T47D (cell line): ENCODE data around the gene ZNF747.
"Not testable (repeated sequence)": the region's sequence is repeated elsewhere in the genome, so short reads cannot be mapped to it uniquely, and the experiment has no call there.

Experiments used
- DNase-seq, 2 experiments: peaks; one replicate each; pipeline versions ENCODE4 v3.0.0 to v3.0.0-alpha.2; 2011 to 2012; ENCODE audit warnings: low read depth in 1 of 2, low spot score in 1 of 2
- JUND ChIP-seq: IDR thresholded peaks from 2 replicates; pipeline ENCODE4 v1.6.1; 2012; ENCODE audit warnings: low read depth
- in situ Hi-C: cut with HindIII; loops from 2 replicates; pipeline ENCODE4 v1.10.0; 2016; ENCODE audit warnings: low sequenced_read_pairs, low pct_unique_long_range_greater_than_20kb

ZNF747 gene

DNA sequence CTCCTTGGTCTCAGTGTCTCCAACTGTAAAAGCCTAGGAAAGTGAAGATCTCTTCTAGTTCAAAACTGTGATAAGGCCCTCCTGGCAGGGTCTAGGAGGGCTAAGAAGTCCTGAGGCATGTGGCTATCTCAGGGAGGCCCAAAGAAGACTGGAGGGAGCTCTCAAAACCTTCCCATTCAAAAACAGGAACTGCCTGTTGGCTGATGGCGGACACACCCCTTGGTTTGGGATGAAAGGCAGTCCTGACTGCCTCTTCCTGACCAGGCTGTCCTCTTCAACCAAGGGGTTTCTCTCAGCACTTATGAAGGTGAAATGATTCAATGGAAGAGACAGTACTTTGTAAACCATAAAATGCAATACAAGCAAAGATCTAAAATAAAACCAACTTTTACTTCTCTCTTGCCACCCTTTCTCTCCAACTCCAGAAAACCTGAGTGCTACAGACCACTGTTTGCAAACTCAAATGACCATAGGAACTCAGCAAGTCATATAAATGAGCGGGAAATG is 18.8 kb upstream of the ZNF747 start:
- in situ Hi-C loops, result no loop called here
- no peak for DNase-seq
- no peak for TF ChIP-seq JUND

DNA sequence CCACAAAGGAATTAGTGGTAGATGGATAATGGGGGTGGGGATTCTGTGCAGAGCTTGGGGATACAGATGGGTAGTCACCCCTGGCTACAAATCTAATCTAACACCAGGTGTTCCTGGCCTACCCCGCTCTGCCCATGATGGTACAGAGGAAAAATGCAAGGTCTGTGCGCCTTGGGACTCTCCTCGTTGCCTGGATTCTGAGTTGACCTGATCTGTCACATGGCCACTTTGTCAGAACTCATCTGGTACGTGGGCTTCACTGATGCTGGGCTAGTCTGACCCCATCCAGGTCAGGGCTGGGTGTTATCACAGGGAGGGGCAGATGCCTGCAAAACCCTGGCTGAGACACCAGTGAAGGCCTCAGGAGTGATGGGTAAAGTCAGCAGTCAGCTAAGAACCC is 18.3 kb upstream of the ZNF747 start:
- no peak for DNase-seq
- no peak for TF ChIP-seq JUND
- in situ Hi-C loops, result no loop called here

DNA sequence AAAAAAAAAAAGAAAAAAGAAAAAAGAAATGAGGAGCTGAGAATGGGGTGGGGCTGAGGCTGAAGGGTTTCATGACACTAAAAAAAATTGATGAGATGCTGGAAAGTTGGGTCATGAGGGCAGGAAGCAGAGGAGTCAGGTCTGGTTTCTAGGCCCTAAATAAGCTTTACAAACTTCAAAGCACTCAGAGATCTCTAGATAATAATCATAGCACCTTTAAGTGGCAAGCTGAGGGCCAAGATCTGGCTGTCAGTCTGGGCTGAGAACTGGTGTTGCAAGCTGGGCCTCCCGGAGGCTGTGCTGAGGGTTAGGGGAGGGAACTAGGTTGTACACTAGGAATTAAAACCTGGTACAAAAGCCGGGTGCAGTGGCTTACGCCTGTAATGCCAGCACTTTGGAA is 17.1 kb upstream of the ZNF747 start:
- in situ Hi-C loops, result no loop called here
- DNase-seq, result peak in 1 of 2 experiments; percentile 61
- no peak for TF ChIP-seq JUND

DNA sequence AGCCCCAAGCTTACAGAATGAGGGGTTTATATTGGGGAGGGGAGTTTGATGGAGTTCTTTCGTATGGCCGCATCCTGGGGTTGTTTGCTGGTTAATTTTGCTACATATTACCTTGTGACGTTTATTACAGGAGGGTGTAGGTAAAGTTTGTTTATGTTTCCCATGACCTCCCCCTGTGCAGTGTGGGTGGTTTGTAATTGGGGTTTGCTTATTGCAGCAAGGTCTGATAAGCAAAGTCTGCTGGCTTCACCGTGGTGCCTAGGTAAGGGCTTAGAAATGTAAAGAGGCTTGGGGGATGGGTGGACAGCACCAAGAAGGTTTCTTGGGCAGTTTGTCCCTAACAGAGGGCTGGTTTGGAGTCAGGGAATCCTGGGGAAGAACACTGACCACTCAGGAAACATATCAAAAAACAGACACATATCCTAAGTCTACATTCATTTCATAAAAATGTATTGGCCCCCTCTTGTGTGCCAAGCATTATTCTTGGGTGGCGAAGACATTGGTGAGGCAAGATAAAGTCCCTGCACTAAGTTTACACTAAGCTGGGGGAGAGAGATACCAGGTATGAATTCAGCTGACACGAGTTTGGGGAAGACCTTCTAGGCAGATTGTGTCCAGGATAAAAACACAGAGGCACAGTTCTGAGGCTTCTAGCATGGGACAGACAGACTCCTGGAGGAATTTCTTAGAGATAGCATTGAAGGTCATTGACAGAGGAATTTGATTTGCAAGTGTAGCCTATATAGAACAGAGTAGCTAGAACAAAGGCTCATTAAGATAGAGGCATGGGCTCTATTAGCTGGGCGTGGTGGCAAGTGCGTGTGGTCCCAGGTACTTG is 14.0 kb upstream of the ZNF747 start:
- in situ Hi-C loops, result no loop called here
- TF ChIP-seq JUND, result no peak
- no peak for DNase-seq

DNA sequence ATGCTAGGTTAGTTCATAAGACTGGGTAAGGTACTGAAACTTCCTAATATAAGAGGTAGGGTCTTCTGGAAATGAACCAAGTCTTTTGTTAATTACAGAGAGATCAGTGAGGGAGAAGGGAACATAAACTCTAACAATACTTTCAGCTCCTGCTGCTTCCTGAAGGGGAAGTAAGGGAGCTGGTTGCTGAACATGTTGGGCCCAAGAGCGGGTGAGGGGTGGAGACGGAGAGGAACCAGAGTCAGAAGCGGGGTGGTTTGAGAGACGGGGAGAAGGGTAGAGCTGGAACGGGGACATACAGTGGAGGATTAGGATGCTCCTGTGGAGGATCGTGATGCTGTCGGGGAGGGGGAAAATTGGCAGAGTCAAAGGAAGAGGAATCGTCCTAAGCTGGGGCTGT is 11.5 kb upstream of the ZNF747 start:
- in situ Hi-C loops, result no loop called here
- TF ChIP-seq JUND, result no peak
- DNase-seq, result no peak

DNA sequence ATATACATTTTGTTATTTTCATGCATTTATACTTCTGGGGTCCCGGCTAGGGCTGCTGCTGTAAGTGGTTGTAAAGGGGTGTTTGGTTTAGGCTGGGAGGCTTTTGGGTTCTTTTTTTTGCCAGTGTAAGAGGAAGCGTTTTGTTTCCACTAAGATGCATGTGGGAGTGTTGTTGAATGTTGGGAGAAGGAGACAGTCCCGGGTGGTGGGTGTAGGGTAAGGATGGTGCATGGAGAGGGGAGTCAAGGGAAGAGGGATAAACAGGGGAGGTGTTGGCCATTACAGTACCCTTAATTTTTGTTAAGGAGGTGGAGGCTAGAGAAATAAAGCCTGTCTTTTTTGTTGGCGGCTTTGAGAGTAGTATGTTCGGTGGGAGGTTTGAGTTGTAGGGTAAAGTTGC is 8.4 kb upstream of the ZNF747 start:
- no peak for DNase-seq
- in situ Hi-C loops, result no loop called here
- no peak for TF ChIP-seq JUND

DNA sequence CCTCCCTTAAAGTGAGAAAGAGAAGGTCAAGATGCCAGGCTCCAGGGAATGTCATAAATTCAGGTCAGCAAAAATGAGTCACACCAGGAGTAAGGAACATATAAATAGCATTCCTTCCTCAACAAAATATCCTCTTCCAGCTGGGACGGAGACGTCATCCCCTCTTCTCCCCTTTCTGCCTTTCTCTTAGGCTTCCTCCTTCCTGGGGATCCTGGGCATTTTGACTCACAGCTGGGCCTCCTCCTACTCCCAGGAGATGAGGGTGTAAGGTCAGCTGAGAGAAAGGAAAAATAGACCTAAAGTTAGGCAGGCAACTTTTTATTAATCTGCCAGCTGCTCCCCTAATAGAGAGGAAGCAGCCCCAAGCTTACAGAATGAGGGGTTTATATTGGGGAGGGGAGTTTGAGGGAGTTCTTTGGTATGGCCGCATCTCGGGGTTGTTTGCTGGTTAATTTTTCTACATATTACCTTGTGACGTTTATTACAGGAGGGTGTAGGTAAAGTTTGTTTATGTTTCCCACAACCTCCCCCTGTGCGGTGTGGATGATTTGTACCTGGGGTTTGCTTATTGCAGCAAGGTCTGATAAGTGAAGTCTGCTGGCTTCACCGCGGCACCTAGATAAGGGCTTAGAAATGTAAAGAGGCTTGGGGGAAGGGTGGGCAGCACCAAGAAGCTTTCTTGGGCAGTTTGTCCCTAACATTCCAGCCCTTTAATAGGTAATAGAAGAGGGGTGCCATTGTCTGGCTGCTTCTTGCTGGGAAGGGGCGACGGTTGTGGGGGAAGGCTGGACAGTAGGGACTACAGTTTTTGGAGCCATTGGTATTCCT is 7.1 kb upstream of the ZNF747 start:
- DNase-seq, result no peak
- no peak for TF ChIP-seq JUND
- in situ Hi-C loops, result no loop called here

DNA sequence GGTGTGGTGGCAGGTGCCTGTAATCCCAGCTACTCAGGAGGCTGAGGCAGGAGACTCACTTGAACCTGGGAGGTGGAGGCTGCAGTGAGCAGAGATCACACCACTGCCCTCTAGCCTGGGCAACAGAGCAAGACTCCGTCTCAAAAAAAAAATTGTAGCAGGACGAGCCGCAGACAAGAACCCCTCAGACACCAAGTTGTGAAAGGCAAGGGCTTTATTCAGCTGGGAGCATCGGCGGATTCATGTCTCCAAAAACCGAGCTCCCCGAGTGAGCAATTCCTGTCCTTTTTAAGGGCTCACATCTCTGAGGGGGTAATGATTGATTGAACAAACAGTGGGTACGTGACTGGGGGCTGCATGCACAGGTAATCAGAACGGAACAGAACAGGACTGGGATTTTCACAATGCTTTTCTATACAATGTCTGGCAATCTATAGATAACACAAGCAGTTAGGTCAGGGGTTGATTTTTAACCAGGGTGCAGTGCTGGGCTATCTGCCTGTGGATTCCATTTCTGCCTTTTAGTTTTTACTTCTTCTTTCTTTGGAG is 6.3 kb upstream of the ZNF747 start:
- in situ Hi-C loops, DNase-seq: not testable (repeated sequence)

DNA sequence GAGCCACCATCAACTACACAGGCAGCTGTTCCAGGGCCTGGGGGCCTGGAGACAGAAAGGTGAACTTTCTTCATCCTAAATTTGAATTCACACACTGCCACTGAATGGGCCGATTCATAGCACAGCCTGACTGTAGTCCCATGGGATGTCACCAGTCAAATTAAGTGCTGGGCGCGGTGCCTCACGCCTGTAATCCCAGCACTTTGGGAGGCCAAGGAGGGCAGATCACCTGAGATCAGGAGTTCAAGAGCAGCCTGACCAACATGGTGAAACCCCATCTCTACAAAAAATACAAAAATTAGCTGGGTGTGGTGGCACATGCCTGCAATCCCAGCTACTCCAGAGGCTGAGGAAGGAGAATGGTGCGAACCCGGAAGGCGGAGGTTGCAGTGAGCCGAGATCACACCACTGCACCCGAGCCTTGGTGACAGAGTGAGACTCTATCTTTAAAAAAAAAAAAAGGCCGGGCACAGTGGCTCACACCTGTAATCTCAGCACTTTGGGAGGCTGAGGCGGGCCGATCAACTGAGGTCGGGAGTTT is 5.4 kb upstream of the ZNF747 start:
- in situ Hi-C loops, DNase-seq: not testable (repeated sequence)

DNA sequence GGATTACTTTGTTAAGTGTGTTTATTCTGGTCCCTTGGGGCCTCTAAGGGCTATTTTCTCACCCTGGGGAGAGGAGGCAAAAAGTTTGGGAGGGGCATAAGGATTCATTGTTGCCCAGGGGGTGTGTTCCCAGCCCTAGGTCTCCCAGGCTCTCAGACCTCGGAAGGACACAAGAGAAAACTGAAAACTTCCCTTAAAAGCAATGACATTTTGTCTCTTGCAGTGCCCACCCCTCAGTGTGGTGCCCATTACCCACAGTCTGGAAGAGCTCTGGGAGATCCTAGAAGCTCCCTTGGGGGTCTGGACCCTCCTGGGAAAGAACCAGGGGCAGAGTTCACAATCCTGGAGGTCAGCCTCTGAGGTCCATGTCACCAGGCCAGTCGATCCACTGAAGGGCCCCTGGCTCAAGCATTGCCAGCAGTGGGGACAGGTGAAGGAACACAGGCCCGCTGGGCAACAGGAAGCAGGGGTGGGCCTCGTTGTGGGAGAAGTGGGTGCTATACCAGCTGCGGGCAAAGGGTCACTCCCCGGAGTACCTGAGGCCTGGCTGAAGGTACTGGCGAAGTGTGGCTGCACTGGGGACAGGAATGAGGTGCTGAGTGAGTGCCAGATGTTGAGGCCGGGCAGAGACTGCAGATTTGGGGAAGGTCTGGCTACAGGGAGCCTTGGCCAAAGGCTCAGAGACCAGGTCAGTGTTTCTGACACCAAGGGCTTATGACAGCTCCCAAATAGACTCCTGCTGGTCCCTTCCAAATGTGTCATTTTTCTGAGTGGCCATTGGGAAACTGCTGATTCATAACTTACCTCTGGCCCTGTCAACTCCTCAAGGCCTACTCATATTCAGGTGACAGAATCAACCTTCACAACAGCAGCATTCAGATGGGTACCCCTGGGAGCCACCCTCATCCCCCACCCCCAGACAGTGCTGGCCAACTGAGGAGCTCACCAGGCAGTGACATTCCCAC is 4.6 kb upstream of the ZNF747 start:
- DNase-seq, result no peak
- in situ Hi-C loops, result no loop called here

DNA sequence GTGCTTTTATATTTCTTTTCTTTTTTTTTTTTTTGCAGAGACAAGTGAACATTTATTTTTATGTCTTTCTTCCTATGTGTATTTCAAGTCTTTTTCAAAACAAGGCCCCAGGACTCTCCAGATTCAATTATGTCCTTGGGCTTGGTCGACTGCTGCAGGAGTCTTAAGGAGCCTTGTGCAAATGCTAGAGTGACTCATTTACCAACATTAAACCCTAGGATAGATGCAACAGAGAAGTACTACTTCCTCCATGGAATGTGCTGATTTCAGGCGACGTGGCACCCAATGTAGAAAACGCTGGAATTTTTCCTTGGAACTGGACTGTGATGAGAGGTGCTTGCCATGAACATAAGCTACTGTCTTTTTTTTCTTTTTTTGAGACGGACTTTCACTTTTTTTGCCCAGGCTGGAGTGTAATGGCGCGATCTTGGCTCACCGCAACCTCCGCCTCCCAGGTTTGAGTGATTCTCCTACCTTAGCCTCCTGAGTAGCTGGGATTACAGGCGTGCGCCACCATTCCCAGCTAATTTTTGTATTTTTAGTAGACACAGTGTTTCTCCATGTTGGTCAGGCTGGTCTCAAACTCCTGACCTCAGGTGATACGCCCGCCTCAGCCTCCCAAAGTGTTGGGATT is 1.9 kb upstream of the ZNF747 start:
- DNase-seq, in situ Hi-C loops: not testable (repeated sequence)

More for the DNA sequence above, 4.6 kb upstream of the ZNF747 start:
- TF ChIP-seq JUND, result no peak
